ENCODE measurements around the gene PRM1. TPM values are rescaled to one million over a fixed set of nuclear protein-coding genes. Genes with fewer than 3 reads are reported as not detected.

Gene PRM1
- total and polyA plus RNA-seq, 2 of the 8 experiments (the other 6 are each of a cell fraction or from before 2014, with no cell fraction given) = 0.54 to 0.82 TPM

DNA sequence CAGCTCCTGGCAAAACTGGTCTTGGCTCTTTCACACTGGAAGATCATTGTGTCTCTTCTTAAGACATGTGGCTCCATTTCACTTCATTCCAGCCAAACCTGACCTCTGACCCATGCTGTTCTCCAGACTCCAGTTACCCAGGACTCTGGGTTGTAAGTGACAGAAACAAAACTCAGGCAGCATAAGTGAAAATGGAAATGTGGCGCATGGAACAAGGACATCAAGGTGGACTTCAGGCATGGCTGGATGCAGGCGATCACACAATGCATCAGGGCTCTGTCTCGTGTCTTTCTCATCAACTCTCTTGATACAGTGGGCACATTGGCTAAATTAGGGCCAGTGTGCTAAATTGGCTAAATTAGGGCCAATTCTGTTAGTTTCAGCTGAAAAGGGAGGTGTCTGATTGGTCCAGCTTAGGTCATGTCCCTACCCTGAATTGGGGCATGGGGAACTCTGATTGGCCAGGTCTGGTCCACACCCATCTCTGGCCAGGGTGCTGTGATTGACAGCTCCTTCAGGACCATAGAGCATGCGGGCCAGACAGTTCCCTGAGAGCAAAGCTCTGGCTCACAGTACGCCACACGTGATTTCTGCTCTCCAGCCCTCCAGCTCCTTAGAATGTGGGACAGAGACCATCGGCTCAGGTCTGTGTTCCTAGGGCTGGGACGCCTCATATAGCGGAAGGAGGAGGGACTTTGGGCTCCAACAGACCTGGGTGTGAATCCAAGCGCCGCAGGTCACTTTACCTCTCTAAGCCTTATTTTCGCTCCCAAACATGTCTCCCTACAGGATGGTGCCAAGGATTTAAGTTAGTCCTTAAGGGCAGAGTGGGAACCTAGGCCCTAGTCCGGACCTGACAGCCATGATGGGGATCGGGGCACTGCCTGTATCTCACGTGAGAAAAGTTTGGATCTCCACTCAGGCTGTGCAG lies 42.6 kb downstream of the PRM1 start:
- Histone ChIP-seq H2BK5ac (ENCODE audit: low read depth, low read length) (no peak overlapping the region), H3K79me1 (ENCODE audit: low read depth, low read length) (no peaks in the 10 kb centered on the region), H3K4me3 (ENCODE audit: extremely low read depth in 1 of 4, insufficient read depth in 2 of 4, low read depth in 3 of 4, low read length in 4 of 4) (no peak overlapping the region), H2AFZ (ENCODE audit: low read length) (no peak overlapping the region; the same call in 1 of the 2 replicates), H4K91ac (replicated peaks; ENCODE audit: insufficient read length, low read length) (no peak overlapping the region), H3K27ac (ENCODE audit: low read depth, low read length) (no peak overlapping the region), H3K18ac (ENCODE audit: extremely low read depth, low read length) (no peak overlapping the region), H3K23ac (ENCODE audit: insufficient read length) (no peak overlapping the region), H4K20me1 (replicated peaks in 1 of 2; ENCODE audit: control insufficient read depth in 1 of 2, insufficient read depth in 2 of 2, low read length in 2 of 2) (no peaks in the 10 kb centered on the region), H3K4ac (replicated peaks; ENCODE audit: insufficient read length, low read depth, low read length) (no peak overlapping the region), H2BK120ac (replicated peaks; ENCODE audit: low read depth, low read length) (no peak overlapping the region), H4K8ac (ENCODE audit: extremely low read depth, insufficient read depth, low read length) (peak overlapping the region; percentile 20; the same call in 1 of the 2 replicates), H3K4me1 (replicated peaks in 1 of 4; ENCODE audit: control insufficient read depth in 3 of 4, insufficient read depth in 4 of 4, low read length in 3 of 4) (peaks cover 0 to 6% (median 3%) of the 10 kb centered on the region in 4 experiments; a peak in 2 of 7 replicates), H3K9me3 (ENCODE audit: insufficient read depth in 2 of 2, low read depth in 1 of 2, low read length in 1 of 2) (0 out of 4 replicates have a peak, but pooled peaks cover 0 to 3% of the 10 kb centered on the region in 2 experiments), H3K56ac (replicated peaks; ENCODE audit: insufficient read length, low read depth, low read length) (no peak overlapping the region), H2BK12ac (ENCODE audit: low read depth, low read length) (no peak overlapping the region; the same call in 1 of the 2 replicates), H3K4me2 (ENCODE audit: insufficient read depth in 1 of 2, low read depth in 2 of 2, low read length in 2 of 2) (no peak overlapping the region), H2BK20ac (ENCODE audit: low read length) (no peak overlapping the region), H3K14ac (ENCODE audit: insufficient read length) (no peak overlapping the region), H2BK15ac (ENCODE audit: low read length) (no peak overlapping the region), H3K27me3 (replicated peaks in 1 of 4; ENCODE audit: control insufficient read depth in 3 of 4, extremely low read depth in 1 of 4, insufficient read depth in 3 of 4, low read length in 3 of 4) (no peaks in the 10 kb centered on the region), H3K9ac (replicated peaks in 1 of 4; ENCODE audit: extremely low read depth in 1 of 4, low read depth in 3 of 4, low read length in 3 of 4) (no peak overlapping the region), H2AK5ac (ENCODE audit: low read depth, low read length) (no peak overlapping the region), H3K36me3 (ENCODE audit: control insufficient read depth in 2 of 4, insufficient read depth in 4 of 4, low read length in 3 of 4) (no peaks in the 10 kb centered on the region), H4K5ac (ENCODE audit: insufficient read length, low read depth, low read length) (no peak overlapping the region), H3K23me2 (ENCODE audit: low read depth, low read length) (no peaks in the 10 kb centered on the region; the same call in 1 of the 2 replicates), H3K79me2 (ENCODE audit: control insufficient read depth in 1 of 2, insufficient read depth in 2 of 2, low read length in 2 of 2) (no peaks in the 10 kb centered on the region)
- DNase-seq (ENCODE audit: low read depth in 1 of 2, low spot score in 2 of 2) = no peak
- CTCF ChIA-PET (ENCODE audit: partially characterized antibody) = interaction anchor here (0.6 to 2.0 kb wide), 8 partner anchors 8 to 275 kb away, joined by 3 to 4 read pairs (median 4); partner anchors contain the start of gene SOCS1
- POLR2A ChIA-PET (ENCODE audit: partially characterized antibody) = interaction anchor here (0.6 to 3.6 kb wide), 5 partner anchors 10 to 130 kb away, joined by 3 to 15 read pairs (median 3); partner anchors contain the start of gene SOCS1
- WGBS, 2 experiments (ENCODE audit: extremely low coverage in 1 of 2, insufficient coverage in 1 of 2, insufficient read length in 1 of 2, insufficient replicate concordance in 2 of 2, low coverage in 1 of 2, low lambda C conversion rate in 2 of 2, missing lambda C conversion rate in 1 of 2) = 92% methylated on average over 15 of the region's 15 CpGs; no CpG with 5 or more reads in 1 of the 2 experiments
- FAIRE-seq = no peak
- TF ChIP-seq NANOG (IDR thresholded peaks at IDR 0.05; ENCODE audit: insufficient read depth, low read depth, low read length, poor library complexity, severe bottlenecking) (no peak), RAD21 (IDR thresholded peaks at IDR 0.05 in 1 of 2, conservative IDR thresholded peaks at IDR 0.05 in 1 of 2; ENCODE audit: low read depth in 2 of 2, low read length in 2 of 2) (no peak), SAP30 (IDR thresholded peaks at IDR 0.05; ENCODE audit: insufficient read depth, insufficient replicate concordance, low read length) (no peak)
- TF ChIP-seq, protein P1, sequence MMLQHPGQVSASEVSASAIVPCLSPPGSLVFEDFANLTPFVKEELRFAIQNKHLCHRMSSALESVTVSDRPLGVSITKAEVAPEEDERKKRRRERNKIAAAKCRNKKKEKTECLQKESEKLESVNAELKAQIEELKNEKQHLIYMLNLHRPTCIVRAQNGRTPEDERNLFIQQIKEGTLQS (IDR thresholded peaks at IDR 0.05; ENCODE audit: insufficient read depth, low read depth, low read length) = no peak
- TF ChIP-seq, protein P2, sequence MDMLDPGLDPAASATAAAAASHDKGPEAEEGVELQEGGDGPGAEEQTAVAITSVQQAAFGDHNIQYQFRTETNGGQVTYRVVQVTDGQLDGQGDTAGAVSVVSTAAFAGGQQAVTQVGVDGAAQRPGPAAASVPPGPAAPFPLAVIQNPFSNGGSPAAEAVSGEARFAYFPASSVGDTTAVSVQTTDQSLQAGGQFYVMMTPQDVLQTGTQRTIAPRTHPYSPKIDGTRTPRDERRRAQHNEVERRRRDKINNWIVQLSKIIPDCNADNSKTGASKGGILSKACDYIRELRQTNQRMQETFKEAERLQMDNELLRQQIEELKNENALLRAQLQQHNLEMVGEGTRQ (IDR thresholded peaks at IDR 0.05; ENCODE audit: low read length) = no peak
- TF ChIP-seq, protein P3, sequence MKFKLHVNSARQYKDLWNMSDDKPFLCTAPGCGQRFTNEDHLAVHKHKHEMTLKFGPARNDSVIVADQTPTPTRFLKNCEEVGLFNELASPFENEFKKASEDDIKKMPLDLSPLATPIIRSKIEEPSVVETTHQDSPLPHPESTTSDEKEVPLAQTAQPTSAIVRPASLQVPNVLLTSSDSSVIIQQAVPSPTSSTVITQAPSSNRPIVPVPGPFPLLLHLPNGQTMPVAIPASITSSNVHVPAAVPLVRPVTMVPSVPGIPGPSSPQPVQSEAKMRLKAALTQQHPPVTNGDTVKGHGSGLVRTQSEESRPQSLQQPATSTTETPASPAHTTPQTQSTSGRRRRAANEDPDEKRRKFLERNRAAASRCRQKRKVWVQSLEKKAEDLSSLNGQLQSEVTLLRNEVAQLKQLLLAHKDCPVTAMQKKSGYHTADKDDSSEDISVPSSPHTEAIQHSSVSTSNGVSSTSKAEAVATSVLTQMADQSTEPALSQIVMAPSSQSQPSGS (IDR thresholded peaks at IDR 0.05; ENCODE audit: low read length) = no peak

All from H1 (cell line).